Measurements from ENCODE around the gene TRPV2. TPM values are rescaled to one million over a fixed set of nuclear protein-coding genes. Genes with fewer than 3 reads are reported as not detected.

TRPV2 gene
- polyA plus RNA-seq (2012; ENCODE audit: insufficient read length, low read depth), result 166 TPM

DNA sequence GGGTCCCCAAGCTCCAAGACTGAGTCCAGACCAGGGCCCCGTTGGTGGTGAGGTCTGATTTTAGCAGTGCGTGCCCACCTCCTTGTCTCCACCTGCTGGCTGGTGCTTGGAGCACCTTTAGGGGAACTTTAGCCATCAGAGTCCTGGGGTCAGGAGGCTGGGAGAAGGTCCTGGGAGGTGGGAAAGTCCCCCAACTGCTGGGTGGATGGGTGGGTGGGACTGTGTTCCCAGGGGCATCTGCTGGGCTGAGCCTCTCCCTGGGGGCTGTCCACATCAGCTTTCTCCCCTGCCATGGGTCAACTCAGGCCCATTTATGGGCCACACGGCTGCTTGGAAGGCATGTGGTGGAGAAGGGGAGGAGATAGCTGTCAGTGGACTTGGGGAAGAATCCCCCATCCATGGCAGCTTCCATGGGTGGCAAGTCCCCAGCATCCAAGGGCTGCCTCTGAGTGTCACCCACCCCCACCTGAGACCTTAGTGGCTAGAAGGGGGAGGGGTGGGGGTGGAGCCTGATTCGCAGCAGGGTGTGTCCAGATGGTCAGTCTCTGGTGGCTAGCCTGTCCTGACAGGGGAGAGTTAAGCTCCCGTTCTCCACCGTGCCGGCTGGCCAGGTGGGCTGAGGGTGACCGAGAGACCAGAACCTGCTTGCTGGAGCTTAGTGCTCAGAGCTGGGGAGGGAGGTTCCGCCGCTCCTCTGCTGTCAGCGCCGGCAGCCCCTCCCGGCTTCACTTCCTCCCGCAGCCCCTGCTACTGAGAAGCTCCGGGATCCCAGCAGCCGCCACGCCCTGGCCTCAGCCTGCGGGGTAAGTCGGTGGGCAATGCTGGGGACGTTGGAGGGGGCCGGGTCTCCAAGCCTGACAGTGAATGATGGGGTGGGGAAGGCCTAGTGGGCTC is at the start of gene TRPV2:
TRPV2 (plus strand) TSS at position 541 of the 894 bp plus-strand sequence. CDS start 2,098 bp downstream, outside the sequence.
- peak; percentile 66; the same call in 1 of the 2 replicates for TF ChIP-seq POLR2AphosphoS5 (IDR thresholded peaks at IDR 0.05; ENCODE audit: low read depth, low read length)
- peak; percentile 29 for TF ChIP-seq FOXP2 (optimal IDR thresholded peaks at IDR 0.05; ENCODE audit: borderline replicate concordance, extremely low read depth, extremely low read length, insufficient read depth)
- no peak for TF ChIP-seq TAF1 (IDR thresholded peaks at IDR 0.05; ENCODE audit: borderline replicate concordance, insufficient read depth, low read length)
- TF ChIP-seq SIN3A (IDR thresholded peaks at IDR 0.05; ENCODE audit: borderline replicate concordance, insufficient read depth, low read length), result 0 out of 2 replicates have a peak, but pooled peaks have one; percentile 28

DNA sequence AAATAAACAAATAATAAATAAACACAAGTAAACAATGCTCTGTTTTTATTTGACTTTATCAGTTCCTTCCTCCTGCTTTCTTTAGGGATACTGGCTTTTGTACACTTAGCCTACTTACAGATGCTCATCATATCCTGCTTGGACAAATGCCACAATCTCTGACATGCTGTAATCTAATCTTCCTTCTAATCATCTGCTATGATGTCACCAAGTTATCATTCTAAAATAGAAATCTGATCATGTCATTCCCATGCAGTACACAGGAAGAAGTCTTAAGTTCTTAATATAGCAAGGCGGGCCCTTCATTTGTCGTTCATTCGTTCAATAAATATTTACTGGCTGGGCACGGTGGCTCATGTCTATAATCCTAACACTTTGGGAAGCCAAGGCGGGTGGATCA is 43.6 kb upstream of the TRPV2 start:
- TF ChIP-seq FOXP2 (optimal IDR thresholded peaks at IDR 0.05; ENCODE audit: borderline replicate concordance, extremely low read depth, extremely low read length, insufficient read depth) (no peak), SIN3A (IDR thresholded peaks at IDR 0.05; ENCODE audit: borderline replicate concordance, insufficient read depth, low read length) (no peak), REST (IDR thresholded peaks at IDR 0.05; ENCODE audit: insufficient read depth in 1 of 2, low read depth in 2 of 2, low read length in 2 of 2) (no peak), TAF1 (IDR thresholded peaks at IDR 0.05; ENCODE audit: borderline replicate concordance, insufficient read depth, low read length) (no peak), POLR2AphosphoS5 (IDR thresholded peaks at IDR 0.05; ENCODE audit: low read depth, low read length) (no peak)

DNA sequence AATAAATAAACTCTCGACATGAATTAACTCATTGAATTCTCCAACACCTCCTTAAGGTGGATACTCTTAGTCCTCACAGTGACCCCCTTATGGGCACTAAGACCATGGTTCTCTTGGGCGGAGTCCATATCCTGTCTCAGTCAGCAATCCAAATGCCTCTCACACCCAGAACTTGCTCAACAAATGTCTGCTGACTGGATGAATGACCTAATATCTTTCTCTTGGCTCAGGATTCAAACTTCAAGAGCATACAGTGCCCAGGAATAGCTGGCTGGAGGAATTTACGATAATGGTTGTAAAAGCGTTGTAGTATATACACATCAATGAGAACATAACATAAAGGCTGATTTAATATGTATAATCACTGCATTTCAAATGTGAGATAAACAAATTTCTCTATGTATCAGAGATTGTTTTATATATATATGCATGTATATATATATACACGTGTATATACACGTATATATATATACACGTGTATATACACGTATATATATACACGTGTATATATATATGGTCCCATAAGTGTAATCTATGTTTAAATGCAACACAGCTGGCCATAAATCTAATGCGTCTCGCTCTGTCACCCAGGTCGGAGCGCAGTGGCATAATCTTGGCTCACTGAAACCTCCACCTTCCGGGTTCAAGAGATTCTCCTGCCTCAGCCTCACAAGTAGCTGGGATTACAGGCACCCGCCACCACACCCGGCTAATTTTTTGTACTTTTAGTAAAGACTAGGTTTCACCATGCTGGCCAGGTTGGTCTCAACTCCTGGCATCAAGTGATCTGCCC is 41.0 kb upstream of the TRPV2 start:
- no peak for TF ChIP-seq REST (IDR thresholded peaks at IDR 0.05; ENCODE audit: insufficient read depth in 1 of 2, low read depth in 2 of 2, low read length in 2 of 2)
- TF ChIP-seq POLR2AphosphoS5 (IDR thresholded peaks at IDR 0.05; ENCODE audit: low read depth, low read length), result no peak
- TF ChIP-seq TAF1 (IDR thresholded peaks at IDR 0.05; ENCODE audit: borderline replicate concordance, insufficient read depth, low read length), result no peak
- TF ChIP-seq FOXP2 (optimal IDR thresholded peaks at IDR 0.05; ENCODE audit: borderline replicate concordance, extremely low read depth, extremely low read length, insufficient read depth), result no peak
- no peak for TF ChIP-seq SIN3A (IDR thresholded peaks at IDR 0.05; ENCODE audit: borderline replicate concordance, insufficient read depth, low read length)

DNA sequence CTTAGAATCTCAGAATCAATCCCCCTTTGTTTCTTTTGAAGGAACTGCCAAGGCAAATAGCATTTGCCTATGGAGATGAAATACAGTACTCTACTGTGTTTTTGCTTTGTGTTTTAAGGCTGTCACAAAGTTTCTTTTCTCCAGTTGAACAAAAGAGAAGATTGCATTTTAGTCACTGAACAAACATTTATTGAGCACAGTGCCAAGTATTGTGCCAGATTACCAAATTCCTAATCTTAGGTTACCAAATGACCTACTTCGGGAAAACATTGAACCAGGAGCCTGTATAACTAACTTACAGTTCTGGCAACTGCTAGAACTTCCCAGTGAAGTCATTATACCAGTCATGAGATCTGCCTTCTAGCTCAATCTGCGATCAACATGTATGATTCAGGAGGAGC is 37.4 kb upstream of the TRPV2 start:
- TF ChIP-seq POLR2AphosphoS5 (IDR thresholded peaks at IDR 0.05; ENCODE audit: low read depth, low read length), result no peak
- no peak for TF ChIP-seq REST (IDR thresholded peaks at IDR 0.05; ENCODE audit: insufficient read depth in 1 of 2, low read depth in 2 of 2, low read length in 2 of 2)
- TF ChIP-seq FOXP2 (optimal IDR thresholded peaks at IDR 0.05; ENCODE audit: borderline replicate concordance, extremely low read depth, extremely low read length, insufficient read depth), result no peak
- no peak for TF ChIP-seq SIN3A (IDR thresholded peaks at IDR 0.05; ENCODE audit: borderline replicate concordance, insufficient read depth, low read length)
- TF ChIP-seq TAF1 (IDR thresholded peaks at IDR 0.05; ENCODE audit: borderline replicate concordance, insufficient read depth, low read length), result no peak

DNA sequence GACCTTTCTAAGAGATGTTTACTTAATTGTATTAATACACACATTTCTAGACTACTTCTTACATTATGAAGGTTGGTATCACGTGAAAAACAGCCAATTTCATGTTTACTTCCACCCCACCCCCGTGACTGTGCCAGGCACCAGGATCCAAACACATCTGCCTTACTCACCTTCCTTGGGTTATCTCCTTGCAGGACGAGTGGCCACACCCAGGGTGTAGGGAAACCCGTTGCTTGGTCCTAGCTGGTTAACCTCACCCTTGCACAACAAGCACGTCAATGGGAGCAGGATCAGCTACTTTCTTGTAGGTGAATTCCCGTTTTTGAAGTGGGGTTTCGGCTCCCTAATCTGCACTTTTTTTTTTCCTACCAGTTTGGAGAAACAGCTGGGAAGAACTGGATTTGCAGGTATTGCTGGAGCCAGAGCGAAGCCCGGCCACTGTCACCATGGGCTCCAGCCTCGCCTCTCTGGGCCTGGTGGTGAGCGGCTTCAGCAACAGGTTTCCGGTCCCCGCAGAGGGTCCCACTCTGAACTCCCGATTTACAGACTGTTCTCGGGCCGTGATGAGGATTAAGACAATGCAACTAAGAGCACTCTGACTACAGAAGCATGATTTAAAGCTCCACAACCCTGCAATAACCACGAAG is 36.6 kb upstream of the TRPV2 start:
- TF ChIP-seq REST (IDR thresholded peaks at IDR 0.05; ENCODE audit: insufficient read depth in 1 of 2, low read depth in 2 of 2, low read length in 2 of 2) (no peak), POLR2AphosphoS5 (IDR thresholded peaks at IDR 0.05; ENCODE audit: low read depth, low read length) (no peak), FOXP2 (optimal IDR thresholded peaks at IDR 0.05; ENCODE audit: borderline replicate concordance, extremely low read depth, extremely low read length, insufficient read depth) (no peak), TAF1 (IDR thresholded peaks at IDR 0.05; ENCODE audit: borderline replicate concordance, insufficient read depth, low read length) (no peak), SIN3A (IDR thresholded peaks at IDR 0.05; ENCODE audit: borderline replicate concordance, insufficient read depth, low read length) (no peak)

Measured in PFSK-1 (cell line).